Central memory CD4-positive, alpha-beta T cell (primary cell): Measurements from ENCODE around the gene PRKAG2.

Experiments used
- DNase-seq: peaks from one replicate; pipeline ENCODE4 v3.0.0; 2022

Gene PRKAG2

GRCh38 chr7:151864081-151864480 is 12.8 kb downstream of the PRKAG2 start:
- no peak for DNase-seq

GRCh38 chr7:151863386-151864079 is 13.4 kb downstream of the PRKAG2 start:
- DNase-seq: no peak

- no peak for DNase-seq
Observed at GRCh38 chr7:151862606-151863381, 14.1 kb downstream of the PRKAG2 start.

GRCh38 chr7:151861881-151862280 is 15.0 kb downstream of the PRKAG2 start:
- DNase-seq: no peak

- no peak for DNase-seq
Observed at GRCh38 chr7:151860771-151861170, 16.1 kb downstream of the PRKAG2 start.

GRCh38 chr7:151859948-151860685 is 16.8 kb downstream of the PRKAG2 start:
- no peak for DNase-seq

- no peak for DNase-seq
Observed at GRCh38 chr7:151859111-151859947, 17.6 kb downstream of the PRKAG2 start.

- no peak for DNase-seq
Observed at GRCh38 chr7:151858456-151858855, 18.5 kb downstream of the PRKAG2 start.

- DNase-seq: no peak
Observed at GRCh38 chr7:151857866-151858450, 19.0 kb downstream of the PRKAG2 start.

- DNase-seq: no peak
Observed at GRCh38 chr7:151857412-151857811, 19.5 kb downstream of the PRKAG2 start.

GRCh38 chr7:151856516-151856915 is 20.4 kb downstream of the PRKAG2 start:
- DNase-seq: no peak

- no peak for DNase-seq
Observed at GRCh38 chr7:151856098-151856497, 20.8 kb downstream of the PRKAG2 start.

GRCh38 chr7:151854720-151855071 is 22.2 kb downstream of the PRKAG2 start:
- DNase-seq: no peak

GRCh38 chr7:151853896-151854719 is 22.8 kb downstream of the PRKAG2 start:
- no peak for DNase-seq

GRCh38 chr7:151852486-151853396 is 24.2 kb downstream of the PRKAG2 start:
- no peak for DNase-seq

- no peak for DNase-seq
Observed at GRCh38 chr7:151851782-151852181, 25.1 kb downstream of the PRKAG2 start.

GRCh38 chr7:151851145-151851751 is 25.7 kb downstream of the PRKAG2 start:
- DNase-seq: no peak

GRCh38 chr7:151850491-151851124 is 26.3 kb downstream of the PRKAG2 start:
- DNase-seq: no peak

- no peak for DNase-seq
Observed at GRCh38 chr7:151849879-151850260, 27.0 kb downstream of the PRKAG2 start.
